ENCODE data around the gene UBE2E1.
A peak's percentile ranks its signal among the peaks of the same experiment; 100 is the strongest.

The UBE2E1 gene

DNA sequence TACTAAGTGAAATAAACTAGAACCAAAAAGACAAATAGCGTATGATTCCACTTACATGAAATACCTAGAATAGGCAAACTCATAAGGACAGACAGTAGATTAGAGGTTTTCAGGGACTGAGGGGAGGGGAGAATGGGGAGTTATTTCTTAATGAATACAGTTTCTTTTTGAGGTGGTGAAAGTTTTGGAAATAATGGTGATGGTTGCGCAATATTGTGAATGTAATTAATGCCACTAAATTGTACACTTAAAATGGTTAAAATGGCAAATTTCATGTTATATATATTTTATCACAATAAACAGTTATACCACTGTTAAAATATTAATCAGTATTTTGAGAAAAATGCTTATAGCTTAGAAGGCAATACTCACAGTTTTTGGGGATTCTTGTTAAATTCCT lies 11.0 kb downstream of the UBE2E1 start:
- peak; percentile 93; the same call in 1 of the 2 replicates for TF ChIP-seq Cebpa-rat (IDR thresholded peaks at IDR 0.05)
- no peak overlapping the region for H3K27ac ChIP-seq
- peaks cover 91% of the 10 kb centered on the region for H3K36me3 ChIP-seq
- peaks cover 66% of the 10 kb centered on the region for H3K4me1 ChIP-seq
- H4K20me1 ChIP-seq, result peaks cover 100% of the 10 kb centered on the region
- H3K27me3 ChIP-seq, result no peaks in the 10 kb centered on the region
- H3K9me3 ChIP-seq, result 0 out of 2 replicates have a peak, but pooled peaks cover 7% of the 10 kb centered on the region
- no peak overlapping the region for H3K4me3 ChIP-seq
- no peak overlapping the region for H3K4me2 ChIP-seq
- no peak overlapping the region for H3K9ac ChIP-seq

DNA sequence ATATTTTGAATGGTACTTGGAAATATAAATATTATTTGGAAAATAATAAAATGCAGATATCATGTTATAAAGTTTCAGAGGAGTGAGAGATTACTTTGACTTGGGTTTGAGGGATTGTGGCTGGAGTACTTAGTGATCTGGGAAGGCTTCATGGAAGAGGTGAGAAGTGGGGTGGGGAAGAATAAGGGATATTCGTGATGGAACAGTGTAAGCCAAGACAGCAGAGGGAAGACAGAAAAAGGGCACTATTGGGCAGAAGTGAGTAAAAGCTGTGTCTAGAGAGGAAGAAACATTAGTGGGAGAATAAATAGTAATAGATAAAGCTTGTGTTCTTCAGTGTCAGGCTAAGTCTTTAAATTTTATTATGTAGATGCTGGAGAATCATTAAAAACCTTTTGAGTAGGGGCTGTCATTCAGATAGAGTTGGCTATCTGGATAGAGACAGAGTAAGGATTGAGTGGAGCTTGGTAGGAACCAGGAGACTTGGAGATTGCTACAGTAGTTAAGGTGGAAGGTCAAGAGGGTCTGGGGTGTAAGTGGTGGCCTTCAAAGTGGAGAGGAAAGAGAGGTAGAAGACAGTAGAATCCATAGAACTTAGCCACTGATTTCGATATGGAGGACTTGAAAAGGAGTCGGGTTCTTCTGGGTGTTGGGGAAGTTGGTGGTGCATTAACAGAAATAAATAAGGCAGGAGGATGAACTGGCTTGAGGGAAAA lies 11.9 kb downstream of the UBE2E1 start:
- no peak for TF ChIP-seq Cebpa-rat (IDR thresholded peaks at IDR 0.05)
- Histone ChIP-seq H3K4me2 (0 out of 2 replicates have a peak overlapping the region, but pooled peaks have one; percentile 9), H3K4me1 (peaks cover 72% of the 10 kb centered on the region), H3K4me3 (no peak overlapping the region), H3K27me3 (no peaks in the 10 kb centered on the region), H4K20me1 (peaks cover 100% of the 10 kb centered on the region), H3K27ac (no peak overlapping the region), H3K9me3 (0 out of 2 replicates have a peak, but pooled peaks cover 7% of the 10 kb centered on the region), H3K9ac (no peak overlapping the region), H3K36me3 (peaks cover 84% of the 10 kb centered on the region)

DNA sequence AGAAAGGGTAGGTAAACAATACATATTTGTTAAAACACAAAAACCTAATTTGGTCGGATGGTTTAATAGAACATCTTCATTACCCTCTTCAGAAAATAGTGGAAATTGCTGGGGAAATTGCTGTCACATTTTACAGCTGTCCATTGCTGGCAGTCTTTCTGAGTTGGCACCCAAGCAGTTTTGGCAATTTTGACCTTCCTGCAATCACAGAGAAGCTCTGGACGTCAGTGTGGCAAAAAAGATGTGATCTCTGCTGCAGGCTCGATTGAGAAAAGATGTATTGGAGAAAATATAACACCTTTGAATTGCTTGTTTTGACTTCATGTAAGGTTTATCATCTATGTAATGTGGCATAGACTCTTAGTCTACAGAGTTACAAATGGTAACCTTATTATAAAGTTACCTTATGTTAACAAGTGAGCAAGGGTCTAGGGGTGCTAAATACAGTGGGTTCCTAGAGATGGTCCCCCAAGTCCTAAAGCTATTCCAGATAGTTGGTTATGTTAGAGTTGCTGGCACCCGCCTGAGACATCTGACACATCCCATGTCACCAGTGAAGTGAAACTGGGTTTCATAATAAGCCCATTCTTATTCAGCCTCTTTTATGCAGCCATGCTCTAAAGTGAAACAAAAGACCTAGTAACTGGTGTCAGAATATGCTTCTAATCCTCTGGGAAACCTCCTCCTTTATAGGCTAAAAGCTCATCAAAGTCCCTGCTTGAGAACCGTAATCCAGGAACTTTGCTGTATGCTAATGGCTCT lies 14.0 kb downstream of the UBE2E1 start:
- Histone ChIP-seq H3K27me3 (no peaks in the 10 kb centered on the region), H4K20me1 (peaks cover 100% of the 10 kb centered on the region), H3K36me3 (peaks cover 68% of the 10 kb centered on the region), H3K27ac (no peak overlapping the region), H3K4me1 (peaks cover 88% of the 10 kb centered on the region), H3K4me3 (no peak overlapping the region), H3K9ac (no peak overlapping the region), H3K9me3 (0 out of 2 replicates have a peak, but pooled peaks cover 7% of the 10 kb centered on the region), H3K4me2 (peak overlapping the region; percentile 28; the same call in 1 of the 2 replicates)
- no peak for TF ChIP-seq Cebpa-rat (IDR thresholded peaks at IDR 0.05)

DNA sequence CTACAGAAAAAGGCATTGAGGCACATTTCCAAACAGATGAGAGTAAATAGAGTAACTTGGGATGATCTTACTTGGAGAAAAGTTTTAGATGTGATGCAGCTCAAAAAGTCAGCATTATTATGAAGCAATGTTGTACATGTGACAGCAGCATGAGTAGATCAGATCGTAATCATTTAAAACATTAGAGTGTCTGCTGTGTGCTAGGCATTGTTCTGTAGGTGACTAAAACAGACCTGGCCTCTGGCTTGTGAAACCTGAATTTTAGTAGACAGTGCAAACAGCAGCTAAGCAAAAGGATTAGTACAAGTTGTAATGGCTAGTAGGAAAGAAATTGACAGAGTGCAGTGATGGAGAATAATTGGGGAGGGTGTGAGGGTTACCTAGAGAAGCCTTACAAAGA lies 15.1 kb downstream of the UBE2E1 start:
- Histone ChIP-seq H3K9me3 (0 out of 2 replicates have a peak, but pooled peaks cover under 1% of the 10 kb centered on the region), H3K4me1 (peaks cover 88% of the 10 kb centered on the region), H3K27ac (no peak overlapping the region), H3K9ac (no peak overlapping the region), H3K27me3 (no peaks in the 10 kb centered on the region), H3K4me3 (no peak overlapping the region), H3K36me3 (peaks cover 66% of the 10 kb centered on the region), H4K20me1 (peaks cover 100% of the 10 kb centered on the region), H3K4me2 (peak overlapping the region; percentile 31)
- no peak for TF ChIP-seq Cebpa-rat (IDR thresholded peaks at IDR 0.05)

- H4K20me1 ChIP-seq, result peaks cover 100% of the 10 kb centered on the region
- H3K9ac ChIP-seq, result no peak overlapping the region
- no peaks in the 10 kb centered on the region for H3K27me3 ChIP-seq
- peaks cover 58% of the 10 kb centered on the region for H3K36me3 ChIP-seq
- H3K9me3 ChIP-seq, result no peaks in the 10 kb centered on the region
- peaks cover 96% of the 10 kb centered on the region for H3K4me1 ChIP-seq
- H3K4me3 ChIP-seq, result no peak overlapping the region
- TF ChIP-seq Cebpa-rat (IDR thresholded peaks at IDR 0.05), result no peak
- H3K4me2 ChIP-seq, result no peak overlapping the region
- H3K27ac ChIP-seq, result no peak overlapping the region
Observed at GRCh38 chr3:23821858-23822257, 16.1 kb downstream of the UBE2E1 start.

GRCh38 chr3:23822559-23822958 lies 16.8 kb downstream of the UBE2E1 start:
- Histone ChIP-seq H3K27ac (no peak overlapping the region), H3K4me2 (peak overlapping the region; percentile 17; the same call in 1 of the 2 replicates), H4K20me1 (peaks cover 100% of the 10 kb centered on the region), H3K36me3 (peaks cover 51% of the 10 kb centered on the region), H3K27me3 (no peaks in the 10 kb centered on the region), H3K9ac (no peak overlapping the region), H3K4me1 (peaks cover 96% of the 10 kb centered on the region), H3K4me3 (no peak overlapping the region), H3K9me3 (no peaks in the 10 kb centered on the region)
- no peak for TF ChIP-seq Cebpa-rat (IDR thresholded peaks at IDR 0.05)

DNA sequence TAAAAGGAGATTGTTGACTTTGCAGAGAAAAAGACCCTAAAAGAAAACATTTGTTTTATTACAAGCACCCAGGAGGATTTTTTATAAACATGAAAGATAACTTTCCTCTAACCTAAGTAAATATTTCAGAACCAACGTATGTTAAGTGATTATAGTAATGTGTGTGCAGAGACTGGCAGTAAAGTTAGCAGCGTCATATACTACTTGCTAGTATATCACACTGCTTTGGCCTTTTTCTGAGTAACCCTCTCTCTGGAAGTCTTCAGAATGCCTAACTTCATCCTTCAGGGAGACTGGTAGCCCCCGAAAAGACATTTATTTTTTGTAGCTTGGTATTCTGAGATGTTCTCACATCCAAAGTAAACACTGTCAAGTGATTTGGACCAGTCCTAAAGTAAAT lies 17.9 kb downstream of the UBE2E1 start:
- no peak for TF ChIP-seq Cebpa-rat (IDR thresholded peaks at IDR 0.05)
- Histone ChIP-seq H3K27me3 (no peaks in the 10 kb centered on the region), H4K20me1 (peaks cover 100% of the 10 kb centered on the region), H3K4me3 (no peak overlapping the region), H3K27ac (no peak overlapping the region), H3K4me1 (peaks cover 97% of the 10 kb centered on the region), H3K36me3 (peaks cover 40% of the 10 kb centered on the region), H3K9ac (no peak overlapping the region; the same call in 1 of the 2 replicates), H3K4me2 (peak overlapping the region; percentile 43), H3K9me3 (no peaks in the 10 kb centered on the region)

DNA sequence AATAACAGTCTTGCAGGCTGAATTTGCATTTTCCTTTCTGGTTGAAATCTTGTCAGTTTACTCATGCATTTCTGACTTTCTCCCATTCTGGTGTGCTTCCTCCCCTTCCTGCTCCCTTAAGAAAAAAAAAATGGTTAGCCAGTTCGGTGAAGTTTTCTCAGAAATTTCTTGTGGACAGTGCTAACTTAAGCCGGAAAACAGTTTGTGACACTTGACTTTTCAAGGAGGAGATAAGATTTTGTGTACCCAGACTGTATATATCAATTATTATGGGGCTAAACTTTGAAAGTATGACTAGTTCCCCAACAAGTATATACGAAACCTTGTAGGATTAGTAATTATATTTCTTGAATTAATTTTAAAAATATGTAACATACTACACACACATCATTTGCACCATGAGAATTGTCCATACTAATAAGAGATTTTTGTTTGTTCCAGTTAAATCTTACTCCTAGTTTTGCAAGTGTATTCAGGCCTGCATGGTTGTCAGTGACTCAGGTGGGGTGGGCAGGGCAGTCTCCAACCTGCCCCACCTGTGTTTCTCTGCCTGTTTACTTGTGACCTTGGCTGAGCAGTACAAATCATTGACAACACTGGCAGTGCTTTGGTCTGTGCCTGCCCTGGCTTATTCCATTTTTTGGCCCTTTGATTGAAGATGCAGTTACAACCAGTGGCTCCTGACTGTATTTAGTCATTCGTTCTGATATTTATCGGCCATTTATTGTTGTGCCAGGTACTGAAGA lies 19.1 kb downstream of the UBE2E1 start:
- Histone ChIP-seq H3K27me3 (no peaks in the 10 kb centered on the region), H3K9ac (no peak overlapping the region), H4K20me1 (peaks cover 100% of the 10 kb centered on the region), H3K9me3 (no peaks in the 10 kb centered on the region), H3K27ac (no peak overlapping the region), H3K4me2 (peak overlapping the region; percentile 43), H3K4me1 (peaks cover 97% of the 10 kb centered on the region), H3K36me3 (peaks cover 28% of the 10 kb centered on the region), H3K4me3 (no peak overlapping the region)
- TF ChIP-seq Cebpa-rat (IDR thresholded peaks at IDR 0.05), result no peak

DNA sequence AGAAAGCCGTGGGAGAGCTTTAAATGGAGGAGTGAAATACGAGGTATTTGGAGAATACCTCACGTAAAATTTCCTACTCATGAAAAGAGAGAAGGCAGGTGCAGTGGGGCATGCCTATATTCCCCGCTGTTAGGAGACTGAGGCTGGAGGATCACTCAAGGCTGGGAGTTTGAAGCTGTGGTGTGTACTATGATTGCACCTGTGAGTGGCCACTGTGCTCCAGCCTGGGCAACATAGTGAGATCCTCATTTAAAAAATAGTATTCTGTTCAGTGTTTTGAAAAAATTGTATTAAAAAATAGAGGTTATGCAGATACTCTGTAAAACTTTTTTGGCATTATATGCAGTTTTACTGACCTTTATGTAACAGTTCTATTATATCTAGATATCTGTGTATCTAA lies 20.0 kb downstream of the UBE2E1 start:
- no peak overlapping the region for H3K4me2 ChIP-seq
- no peak overlapping the region for H3K4me3 ChIP-seq
- no peak overlapping the region for H3K27ac ChIP-seq
- peaks cover 97% of the 10 kb centered on the region for H3K4me1 ChIP-seq
- H3K9me3 ChIP-seq, result no peaks in the 10 kb centered on the region
- no peaks in the 10 kb centered on the region for H3K27me3 ChIP-seq
- no peak for TF ChIP-seq Cebpa-rat (IDR thresholded peaks at IDR 0.05)
- peaks cover 100% of the 10 kb centered on the region for H4K20me1 ChIP-seq
- H3K9ac ChIP-seq, result no peak overlapping the region
- H3K36me3 ChIP-seq, result peaks cover 18% of the 10 kb centered on the region
